HuH-7 (cell line): ENCODE results near the gene NDFIP1.
"Not testable (repeated sequence)": the region's sequence is repeated elsewhere in the genome, so short reads cannot be mapped to it uniquely, and the experiment has no call there.

Experiments
- DNase-seq: peaks from one replicate; pipeline ENCODE4 v3.0.0; 2011; ENCODE audit warnings: low spot score

Gene NDFIP1, protein sequence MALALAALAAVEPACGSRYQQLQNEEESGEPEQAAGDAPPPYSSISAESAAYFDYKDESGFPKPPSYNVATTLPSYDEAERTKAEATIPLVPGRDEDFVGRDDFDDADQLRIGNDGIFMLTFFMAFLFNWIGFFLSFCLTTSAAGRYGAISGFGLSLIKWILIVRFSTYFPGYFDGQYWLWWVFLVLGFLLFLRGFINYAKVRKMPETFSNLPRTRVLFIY

DNA sequence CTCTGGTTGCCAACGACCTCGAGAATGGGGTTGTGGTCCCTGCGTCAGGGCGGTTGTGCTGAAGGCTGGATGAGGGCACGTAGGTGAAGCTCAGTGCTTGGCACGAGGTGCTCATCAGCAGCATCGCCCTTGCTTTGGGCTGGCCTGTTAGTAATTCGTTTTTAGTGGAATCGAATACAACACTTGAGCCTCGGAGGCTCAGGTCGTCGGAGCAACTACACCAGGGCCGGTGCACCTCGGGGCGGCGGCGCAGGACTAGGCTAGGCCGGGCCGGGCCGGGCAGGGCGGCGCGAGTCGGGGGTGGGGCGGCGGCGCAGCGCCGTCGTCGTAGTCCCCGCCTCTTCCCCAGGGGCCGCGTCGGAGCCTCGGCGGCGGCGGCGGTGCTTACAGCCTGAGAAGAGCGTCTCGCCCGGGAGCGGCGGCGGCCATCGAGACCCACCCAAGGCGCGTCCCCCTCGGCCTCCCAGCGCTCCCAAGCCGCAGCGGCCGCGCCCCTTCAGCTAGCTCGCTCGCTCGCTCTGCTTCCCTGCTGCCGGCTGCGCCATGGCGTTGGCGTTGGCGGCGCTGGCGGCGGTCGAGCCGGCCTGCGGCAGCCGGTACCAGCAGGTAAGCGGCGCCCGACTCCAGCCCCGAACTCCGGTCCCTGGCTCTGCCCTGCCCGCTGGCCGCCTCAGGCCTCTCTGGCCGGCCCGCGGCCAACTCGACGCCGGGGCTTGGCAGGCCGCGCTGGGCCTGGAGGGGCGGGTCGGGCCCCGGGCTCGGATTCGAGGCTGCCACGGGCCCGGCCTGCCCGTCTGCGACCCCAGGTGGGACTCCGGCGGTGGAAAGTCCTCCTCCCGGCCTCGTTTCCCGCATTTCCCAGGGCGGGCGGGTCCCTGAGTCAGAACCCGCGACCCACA lies at the start of gene NDFIP1:
TSS of gene NDFIP1 (plus strand) at position 348 of the 899 bp plus-strand sequence. CDS start at position 544, 196 bp downstream.
- DNase-seq = peak; percentile 66

DNA sequence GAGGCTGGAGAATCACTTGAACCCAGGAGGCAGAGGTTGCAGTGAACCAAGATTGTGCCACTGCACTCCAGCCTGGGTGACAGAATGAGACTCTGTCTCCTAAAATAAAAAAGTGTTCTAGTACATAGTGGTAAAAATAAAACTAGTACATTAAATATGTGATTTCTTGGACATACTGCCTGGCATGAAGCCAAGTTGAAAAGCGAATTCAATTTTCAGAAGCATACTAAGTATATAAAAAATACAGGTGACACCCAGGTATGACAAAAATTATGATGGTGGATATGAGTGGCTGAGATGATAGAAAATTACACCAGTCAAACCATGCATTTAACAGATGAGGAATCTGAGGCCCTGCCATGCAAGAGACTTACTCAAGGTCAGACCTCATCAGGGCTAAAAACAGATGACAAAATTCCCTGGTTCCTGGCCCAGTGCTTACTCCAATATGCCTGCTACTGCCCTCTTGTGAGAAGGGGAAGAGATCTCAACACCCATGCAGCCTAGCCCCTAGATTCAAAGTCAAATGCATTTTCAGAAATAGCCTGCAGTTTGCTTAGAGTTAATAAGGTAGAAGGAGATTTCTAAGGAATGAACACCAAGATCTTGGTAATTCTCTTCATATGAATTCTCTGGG lies 49.2 kb upstream of the NDFIP1 start:
- DNase-seq = no peak

DNA sequence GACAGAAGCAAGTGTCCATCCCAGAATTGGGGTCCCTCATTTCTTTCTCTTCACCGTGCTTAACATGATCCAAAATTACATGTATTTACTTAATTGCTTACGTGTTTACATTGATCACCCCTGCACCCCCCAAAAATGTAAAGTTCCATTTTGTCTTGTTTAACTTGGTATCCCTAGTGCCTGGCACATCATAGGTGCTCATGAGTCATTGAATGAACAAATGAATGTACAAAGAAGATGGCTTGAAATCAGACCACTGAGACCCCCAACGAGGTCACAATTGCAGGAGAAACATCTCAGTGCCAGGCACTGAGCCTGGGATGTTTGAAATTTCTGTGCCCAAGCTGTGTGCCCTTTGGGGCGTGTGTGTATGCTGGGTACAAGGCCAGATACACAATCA lies 45.2 kb upstream of the NDFIP1 start:
- no peak for DNase-seq

DNA sequence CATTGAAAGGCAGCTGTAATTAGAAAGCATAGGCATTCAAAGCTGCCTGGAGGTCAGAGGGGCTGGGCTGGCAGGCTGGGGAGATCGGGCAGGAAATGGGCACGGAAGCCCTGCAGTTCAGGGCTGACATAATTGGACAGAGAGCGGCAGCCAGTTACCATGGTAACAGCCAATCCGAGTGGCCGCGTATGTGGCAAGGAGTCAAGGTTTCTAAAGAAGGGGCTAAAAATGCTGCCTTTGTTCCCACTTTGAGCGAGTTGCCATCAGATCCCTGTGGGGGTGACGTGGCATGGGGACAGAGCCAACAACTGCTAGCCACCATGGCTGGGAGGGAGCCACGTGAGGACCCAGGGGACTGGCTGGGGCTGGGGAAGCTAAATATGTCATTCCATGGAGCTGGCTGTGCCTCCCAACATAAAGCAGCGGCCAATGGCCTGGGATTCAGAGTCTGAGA lies 44.7 kb upstream of the NDFIP1 start:
- DNase-seq = no peak

DNA sequence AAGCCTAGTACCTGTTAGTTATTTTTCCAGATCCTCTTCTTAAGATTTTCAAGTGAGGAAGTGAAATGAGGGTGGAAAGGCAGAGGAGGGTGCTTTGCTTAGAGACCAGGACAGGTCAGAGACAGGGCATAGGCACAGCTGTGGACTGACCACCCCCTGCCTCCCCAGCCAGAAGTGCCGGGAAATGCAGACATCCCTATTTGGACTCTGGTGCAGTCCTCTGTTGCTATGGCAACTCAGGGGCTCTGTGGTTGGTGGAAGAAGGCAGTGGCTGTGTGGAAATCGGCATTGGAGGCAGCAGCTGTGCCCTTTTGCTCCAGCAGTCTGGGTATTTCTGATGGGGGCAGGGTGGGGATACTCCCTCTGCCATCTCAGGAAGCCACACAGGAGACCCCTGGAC lies 43.3 kb upstream of the NDFIP1 start:
- DNase-seq = no peak

DNA sequence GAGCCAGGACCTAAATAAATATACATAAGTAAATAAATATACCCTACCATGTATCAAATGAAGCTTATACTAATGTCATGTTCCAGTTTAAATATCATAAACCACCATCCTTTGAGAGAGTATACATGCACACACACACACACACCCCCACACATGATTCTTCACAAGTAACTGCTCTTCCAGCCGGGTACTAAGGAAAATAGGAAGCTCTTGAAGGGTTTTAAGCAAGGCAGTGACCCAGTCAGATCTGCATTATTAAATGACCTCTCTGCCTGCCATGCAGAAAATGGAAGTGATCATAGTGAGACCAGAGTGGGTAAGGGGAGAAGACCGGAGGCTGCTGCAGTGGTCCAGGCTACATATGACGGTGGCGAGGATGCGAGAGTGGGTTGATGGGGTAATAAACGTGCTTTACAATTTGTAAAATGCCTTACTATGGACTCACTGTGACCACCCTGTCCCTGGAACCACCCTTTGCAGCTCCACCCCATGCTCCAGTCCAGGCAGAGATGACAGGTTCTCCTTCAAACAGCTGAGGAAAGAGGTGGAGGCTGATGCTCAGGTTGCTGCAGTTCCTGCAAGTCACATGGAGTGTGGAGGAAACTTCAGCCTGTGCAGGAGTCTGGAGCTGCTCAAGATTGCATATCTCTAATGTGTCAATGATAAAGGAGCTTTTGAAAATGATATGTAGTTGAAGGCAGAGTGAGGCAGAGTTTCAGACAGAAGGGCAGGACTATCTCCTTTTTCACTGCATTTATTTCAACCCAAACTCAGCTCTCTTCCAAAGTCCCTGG lies 38.8 kb upstream of the NDFIP1 start:
- no peak for DNase-seq

DNA sequence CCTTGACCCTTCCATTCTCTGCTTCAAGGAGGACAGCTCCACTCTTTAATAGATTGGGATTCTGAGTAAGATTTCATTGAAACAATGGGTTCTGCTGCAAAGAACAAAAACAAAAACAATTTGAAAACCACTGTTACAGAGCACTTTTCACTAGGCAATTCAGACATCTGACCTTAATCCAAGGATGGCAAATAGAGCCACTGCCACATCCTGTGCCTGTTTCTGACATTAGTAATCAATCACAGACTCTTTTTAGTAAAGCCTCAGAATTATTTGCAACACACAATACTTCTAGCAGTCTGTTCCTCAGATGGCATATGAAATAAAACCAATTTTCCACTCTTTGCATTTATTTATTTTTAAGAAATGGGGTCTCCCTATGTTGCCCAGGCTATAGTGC lies 37.8 kb upstream of the NDFIP1 start:
- DNase-seq = no peak

DNA sequence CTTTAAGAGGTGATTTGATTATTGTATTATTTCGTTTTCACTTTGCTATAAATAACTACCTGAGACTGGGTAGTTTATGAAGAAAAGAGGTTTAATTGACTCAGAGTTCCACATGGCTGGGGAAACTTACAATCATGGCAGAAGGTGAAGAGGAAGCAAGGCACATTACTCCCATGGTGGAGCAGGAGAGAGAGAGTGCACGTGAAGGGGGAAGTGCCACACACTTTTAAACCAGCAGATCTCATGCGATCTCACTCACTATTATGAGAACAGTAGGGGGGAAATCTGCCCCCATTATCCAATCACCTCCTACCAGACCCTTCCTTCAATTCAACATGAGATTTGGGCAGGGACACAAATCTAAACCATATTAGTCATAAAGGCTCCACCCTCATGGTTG lies 36.1 kb upstream of the NDFIP1 start:
- DNase-seq = no peak

DNA sequence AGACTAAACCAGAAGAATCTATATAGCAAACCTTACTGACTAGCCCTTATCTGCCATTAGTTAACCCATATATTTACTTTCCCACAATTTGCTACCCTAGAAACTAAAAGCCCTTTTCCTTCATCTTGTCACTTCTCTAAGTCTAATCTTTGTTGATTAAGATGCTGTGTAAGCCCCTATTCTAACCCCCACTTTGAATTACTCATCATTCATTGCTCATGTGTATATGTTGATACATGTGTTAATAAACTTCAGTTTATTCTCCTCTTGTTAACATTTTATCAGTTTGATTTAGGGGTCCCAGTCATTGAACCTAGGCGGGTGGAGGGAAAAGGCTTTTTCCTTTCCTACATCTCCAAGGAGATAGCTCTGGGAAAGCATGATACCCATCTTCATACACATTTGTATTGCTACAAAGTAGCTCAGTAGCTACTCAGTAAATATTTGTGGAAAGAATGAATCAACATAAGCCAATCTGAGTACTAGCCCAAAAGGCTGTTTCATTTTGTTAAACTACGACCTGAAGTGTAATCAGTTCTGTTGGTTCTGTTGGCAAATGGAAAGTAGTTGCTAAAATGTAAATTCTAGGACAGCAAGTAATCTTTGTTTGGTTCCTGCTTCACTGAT lies 35.1 kb upstream of the NDFIP1 start:
- no peak for DNase-seq

DNA sequence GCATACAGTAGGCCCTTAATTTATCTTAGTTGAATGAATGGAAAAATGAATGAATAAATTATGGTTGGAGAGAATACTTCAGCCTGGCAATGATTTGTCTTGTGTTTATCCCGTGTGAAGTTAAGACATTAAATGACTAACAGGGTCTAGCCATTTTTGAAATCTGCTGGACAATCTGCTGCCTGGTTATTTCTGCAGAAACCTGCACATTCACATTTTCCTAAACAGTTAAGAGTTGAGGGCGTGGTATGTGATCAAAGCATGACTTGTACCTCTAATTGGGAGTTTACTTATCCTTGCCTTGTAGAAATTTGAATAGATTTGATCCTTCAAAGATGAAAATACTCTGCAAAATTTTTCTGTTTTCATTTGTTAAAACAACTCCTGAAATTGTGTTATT lies 34.6 kb upstream of the NDFIP1 start:
- DNase-seq = no peak

DNA sequence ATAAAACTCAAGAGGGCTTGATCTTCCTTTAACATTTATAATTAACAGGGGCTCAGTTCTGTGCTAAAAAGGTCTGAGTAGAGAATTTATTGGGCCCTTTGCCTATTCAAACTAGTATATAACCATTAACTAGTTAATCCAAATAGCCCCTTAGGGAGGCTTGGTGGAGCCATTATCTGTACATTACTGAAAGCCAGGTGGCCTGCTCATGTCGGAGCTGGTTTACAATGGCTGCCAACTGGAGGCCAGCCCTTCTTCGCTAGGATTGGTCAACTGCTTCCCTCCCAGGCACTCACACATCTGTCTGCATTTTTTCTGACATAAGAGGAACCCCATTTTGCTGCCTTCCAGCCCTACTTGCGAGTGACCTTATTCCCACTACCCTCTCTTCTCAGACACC lies 30.4 kb upstream of the NDFIP1 start:
- no peak for DNase-seq

DNA sequence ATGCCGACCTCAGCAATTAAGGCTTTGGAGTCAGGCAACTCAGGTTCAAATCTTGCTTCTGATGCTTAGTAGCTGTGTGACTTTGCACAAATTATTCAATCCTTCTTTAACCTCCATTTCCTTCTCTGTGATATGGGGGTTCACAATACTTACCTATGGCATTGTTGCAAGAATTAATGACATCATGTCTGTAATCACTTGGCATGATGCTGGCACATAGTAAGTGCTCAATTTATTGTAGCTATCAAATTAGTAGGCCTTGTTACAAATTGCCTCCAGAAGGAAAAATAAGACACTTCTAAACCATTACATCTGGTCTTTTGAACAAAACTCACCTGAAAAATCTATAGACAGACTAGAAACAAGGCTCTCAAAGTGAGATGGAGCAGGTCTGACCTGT lies 29.9 kb upstream of the NDFIP1 start:
- no peak for DNase-seq

DNA sequence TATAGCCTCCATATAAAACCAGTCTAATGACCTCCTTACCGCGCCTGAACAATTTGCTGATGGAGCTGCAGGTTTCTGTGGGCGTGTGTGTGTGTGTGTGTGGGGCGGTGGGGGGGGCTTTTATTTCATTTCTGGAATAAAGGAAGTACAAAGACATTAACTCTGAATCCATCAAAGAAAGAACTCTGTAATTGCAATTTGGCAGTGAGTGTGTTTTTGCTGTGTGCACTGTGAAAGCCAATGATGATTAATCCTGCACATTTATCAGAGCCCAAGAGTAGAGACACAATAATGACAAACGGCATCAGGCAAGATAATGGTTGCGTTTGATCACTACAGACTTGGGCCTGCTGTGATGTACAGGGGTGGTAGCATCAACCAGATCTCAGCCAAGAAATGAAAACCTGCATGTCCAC lies 29.3 kb upstream of the NDFIP1 start:
- no peak for DNase-seq

DNA sequence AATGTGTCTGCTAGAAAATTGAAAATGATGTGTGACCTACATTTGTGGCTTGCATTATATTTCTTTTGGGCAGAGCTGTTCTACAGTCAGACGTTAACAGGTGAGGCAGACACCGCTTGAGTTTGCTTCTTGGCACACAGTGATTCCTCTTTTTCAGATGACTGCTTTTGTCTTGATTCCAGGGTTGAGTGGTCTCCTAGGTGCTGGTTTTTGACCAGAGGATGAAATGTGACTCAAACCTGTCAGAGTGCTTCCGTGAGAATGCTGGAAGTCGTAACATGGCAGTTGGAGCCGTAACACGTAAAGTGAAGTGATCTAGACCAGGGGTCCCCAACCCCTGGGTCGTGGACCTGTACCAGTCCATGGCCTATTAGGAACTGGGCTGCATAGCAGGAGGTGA lies 28.3 kb upstream of the NDFIP1 start:
- DNase-seq = no peak

DNA sequence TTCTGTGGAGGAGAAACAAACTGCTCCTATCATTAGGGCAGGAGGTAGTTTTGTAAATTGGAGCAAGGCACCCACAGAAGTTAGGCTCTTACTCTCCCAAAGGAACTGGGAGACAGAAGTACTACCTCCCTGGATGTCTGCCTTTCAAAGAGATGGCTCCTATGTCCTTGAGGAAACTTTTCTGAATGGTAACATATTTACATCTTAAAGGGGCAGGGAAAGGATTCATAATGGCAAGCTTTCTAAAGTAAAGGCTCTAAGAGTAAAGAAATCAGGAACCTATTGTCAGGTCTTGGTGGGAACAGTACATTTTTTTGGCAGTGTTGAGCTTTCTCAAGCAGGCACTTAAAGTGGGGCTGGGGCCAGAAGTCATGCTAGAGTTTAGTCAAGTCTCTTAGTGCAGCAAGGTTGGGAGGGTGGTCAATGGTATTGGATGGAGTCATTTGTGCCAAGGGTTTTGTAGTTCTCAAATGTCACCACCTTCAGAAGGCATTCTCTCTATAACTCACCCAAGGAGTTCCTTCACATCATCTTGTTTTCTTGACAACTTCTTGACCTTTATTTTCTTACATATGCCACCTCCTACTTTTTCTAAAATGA lies 26.3 kb upstream of the NDFIP1 start:
- DNase-seq = no peak

DNA sequence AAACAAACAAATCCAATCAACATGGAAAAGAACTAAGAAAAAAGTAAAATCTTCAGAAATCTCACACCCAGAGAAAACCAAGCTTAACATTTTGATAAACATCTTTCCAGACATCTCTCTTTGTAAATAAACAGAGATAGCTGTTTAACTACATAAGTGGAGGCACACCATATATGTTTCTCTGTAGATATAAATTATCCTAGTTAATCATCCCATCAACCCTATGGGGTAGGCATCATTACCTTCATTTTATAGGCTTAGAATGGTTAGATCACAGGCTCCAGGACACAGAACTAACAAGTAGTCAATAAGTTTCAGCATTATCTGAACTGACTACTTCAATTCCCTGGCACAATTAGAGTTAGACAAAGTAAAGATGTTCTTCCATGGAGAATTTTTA lies 22.4 kb upstream of the NDFIP1 start:
- DNase-seq = no peak

DNA sequence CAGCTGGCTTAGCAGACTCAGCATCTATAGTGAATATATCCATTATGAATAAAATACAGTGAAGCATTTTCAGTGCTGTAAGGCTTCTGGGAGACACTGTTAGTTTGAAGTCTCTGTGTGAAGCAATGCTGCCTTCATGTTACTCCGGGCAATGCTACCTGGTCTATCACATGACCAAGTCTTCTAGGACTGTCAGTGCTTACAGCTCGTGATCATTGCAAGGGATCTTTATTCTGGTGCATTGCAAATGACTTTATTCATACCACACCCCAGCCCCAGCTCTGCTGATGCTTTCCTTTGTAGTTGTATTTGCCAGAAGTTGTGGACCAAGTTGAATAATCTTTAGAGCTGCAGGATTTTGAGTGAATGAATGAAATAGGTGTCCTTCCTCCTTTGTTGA lies 21.9 kb upstream of the NDFIP1 start:
- DNase-seq = no peak

DNA sequence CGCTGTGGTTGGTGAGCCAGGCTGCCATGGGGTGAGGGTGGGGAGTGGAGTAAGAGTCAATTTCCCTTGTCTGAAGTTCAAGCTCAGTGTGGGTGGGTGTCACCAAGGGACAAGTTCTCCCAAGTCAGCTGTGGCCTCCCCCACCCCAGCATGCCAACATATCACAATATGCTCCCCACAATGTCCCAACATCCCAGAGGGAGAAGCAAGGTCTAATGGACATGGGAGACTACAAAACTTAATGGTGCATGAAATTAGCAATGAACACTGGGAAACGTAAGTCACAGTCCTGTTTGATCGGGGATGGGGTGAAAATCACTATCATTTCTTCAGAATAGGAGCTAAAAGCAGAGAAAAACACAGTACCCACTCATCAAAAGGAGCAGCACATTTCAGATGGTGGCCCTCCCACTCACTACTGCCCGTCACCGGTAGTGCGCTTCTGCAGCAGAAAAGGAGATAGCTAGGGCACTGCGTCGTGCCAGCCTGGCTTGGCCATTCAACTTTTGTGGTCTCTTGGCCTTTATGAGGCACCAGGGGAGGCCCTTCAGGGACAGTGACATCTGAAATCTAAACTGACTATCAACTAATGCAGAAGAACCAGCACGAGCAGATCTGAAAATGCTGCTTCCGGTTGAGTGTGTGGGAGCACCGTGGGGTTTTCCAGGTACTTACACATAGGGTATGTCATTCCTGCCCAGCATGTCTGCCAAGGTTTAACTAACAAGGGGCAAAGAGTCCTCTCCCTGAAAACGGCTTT lies 20.5 kb upstream of the NDFIP1 start:
- no peak for DNase-seq

DNA sequence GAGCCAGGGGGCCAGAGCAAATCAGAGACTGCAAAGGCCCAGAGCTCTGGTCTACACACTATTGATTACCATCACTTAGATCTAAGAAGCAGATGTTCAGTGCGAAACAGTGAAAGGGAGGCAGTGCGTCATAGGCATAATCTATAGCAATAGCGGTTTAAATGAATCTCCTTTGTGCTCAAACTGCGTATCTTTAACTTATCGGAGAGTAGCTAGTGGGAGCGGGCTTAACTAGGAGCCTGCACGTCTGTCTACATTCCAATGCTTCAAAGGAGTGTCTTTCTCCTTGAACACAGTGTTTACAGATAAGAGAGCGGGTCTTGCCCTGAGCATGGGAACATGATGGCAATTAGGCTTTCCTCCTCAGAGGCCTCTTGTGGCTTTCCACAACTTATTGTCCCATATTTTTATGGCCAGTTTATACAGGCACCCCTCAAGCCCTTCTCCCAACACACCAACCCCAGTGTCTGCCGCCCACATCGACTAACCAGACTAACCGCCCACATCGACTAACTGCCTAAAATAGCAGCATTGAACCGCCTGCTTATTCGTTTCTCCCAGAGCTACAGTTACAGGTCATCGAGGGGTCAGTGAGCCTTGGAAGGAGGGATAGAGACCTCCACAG lies 19.6 kb upstream of the NDFIP1 start:
- not testable (repeated sequence) for DNase-seq

DNA sequence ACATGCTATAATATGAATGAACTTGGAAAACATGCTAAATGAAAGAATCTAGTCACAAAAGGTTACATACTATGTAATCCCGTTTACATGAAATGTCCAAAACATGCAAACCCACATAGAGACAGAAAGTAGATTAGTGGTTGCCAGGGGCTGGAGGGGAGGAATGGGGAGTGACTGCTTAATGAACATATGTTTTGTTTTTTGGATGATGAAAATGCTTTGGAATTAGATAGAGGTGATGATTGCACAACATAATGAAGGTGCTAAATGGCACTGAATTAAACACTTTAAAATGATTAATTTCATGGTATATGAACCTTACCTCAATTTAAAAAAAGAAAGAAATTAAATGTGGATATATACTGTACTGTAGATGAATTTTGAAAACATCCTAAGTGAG lies 17.6 kb upstream of the NDFIP1 start:
- DNase-seq = no peak
